ENCODE results near the gene SCN2B.
A peak's percentile ranks its signal among the peaks of the same experiment; 100 is the strongest.

GRCh38 chr11:118171269-118172062, 5.0 kb downstream of the SCN2B start:
- TF ChIP-seq POLR2A (IDR thresholded peaks at IDR 0.05) (no peak), CTCF (IDR thresholded peaks at IDR 0.05) (peak in 5 of 7 experiments; percentile 69 to 90 (median 81))

Measured in stomach (tissue), 4 donors.